CD4-positive, alpha-beta T cell treated with Interleukin-12 subunit alpha and Interleukin-12 subunit beta, for 1 hour (primary cell): Measurements from ENCODE around the gene ZGPAT.

ENCODE experiments used
- DNase-seq: peaks from one replicate; pipeline ENCODE4 v3.0.0-alpha.2; 2020

ZGPAT gene

GRCh38 chr20:63693733-63694583 is 13.9 kb upstream of the ZGPAT start:
- DNase-seq: no peak

GRCh38 chr20:63694584-63695423 is 13.0 kb upstream of the ZGPAT start:
- no peak for DNase-seq

- DNase-seq: no peak
Observed at GRCh38 chr20:63695424-63696305, 12.2 kb upstream of the ZGPAT start.

GRCh38 chr20:63696306-63696627 is 11.6 kb upstream of the ZGPAT start:
- DNase-seq: peak; percentile 39

GRCh38 chr20:63696628-63697356 is 11.0 kb upstream of the ZGPAT start, which contains the start of gene TNFRSF6B:
Gene TNFRSF6B, plus strand, starts transcription at chr20:63696652. Its CDS starts 116 bp downstream, at chr20:63696768.
- DNase-seq: no peak

GRCh38 chr20:63697357-63697867 is 10.4 kb upstream of the ZGPAT start:
- DNase-seq: no peak

- DNase-seq: no peak
Observed at GRCh38 chr20:63697868-63698545, 9.8 kb upstream of the ZGPAT start.

GRCh38 chr20:63698739-63699465 is 8.9 kb upstream of the ZGPAT start:
- DNase-seq: no peak

GRCh38 chr20:63699466-63700198 is 8.2 kb upstream of the ZGPAT start:
- DNase-seq: no peak

- DNase-seq: no peak
Observed at GRCh38 chr20:63700199-63701050, 7.4 kb upstream of the ZGPAT start.

GRCh38 chr20:63701051-63701328 is 6.8 kb upstream of the ZGPAT start:
- DNase-seq: no peak

GRCh38 chr20:63701329-63702035 is 6.4 kb upstream of the ZGPAT start:
- no peak for DNase-seq

- DNase-seq: no peak
Observed at GRCh38 chr20:63702036-63702665, 5.7 kb upstream of the ZGPAT start.

- no peak for DNase-seq
Observed at GRCh38 chr20:63702751-63703470, 4.9 kb upstream of the ZGPAT start.

GRCh38 chr20:63703471-63703975 is 4.3 kb upstream of the ZGPAT start:
- DNase-seq: no peak

- DNase-seq: no peak
Observed at GRCh38 chr20:63703976-63704748, 3.7 kb upstream of the ZGPAT start.
